ENCODE data around the gene TGFBR3. TPM values are rescaled to one million over a fixed set of nuclear protein-coding genes. Genes with fewer than 3 reads are reported as not detected.

Gene TGFBR3
- total RNA-seq, 1 donor from 2014 or later, result 4.9 TPM

DNA sequence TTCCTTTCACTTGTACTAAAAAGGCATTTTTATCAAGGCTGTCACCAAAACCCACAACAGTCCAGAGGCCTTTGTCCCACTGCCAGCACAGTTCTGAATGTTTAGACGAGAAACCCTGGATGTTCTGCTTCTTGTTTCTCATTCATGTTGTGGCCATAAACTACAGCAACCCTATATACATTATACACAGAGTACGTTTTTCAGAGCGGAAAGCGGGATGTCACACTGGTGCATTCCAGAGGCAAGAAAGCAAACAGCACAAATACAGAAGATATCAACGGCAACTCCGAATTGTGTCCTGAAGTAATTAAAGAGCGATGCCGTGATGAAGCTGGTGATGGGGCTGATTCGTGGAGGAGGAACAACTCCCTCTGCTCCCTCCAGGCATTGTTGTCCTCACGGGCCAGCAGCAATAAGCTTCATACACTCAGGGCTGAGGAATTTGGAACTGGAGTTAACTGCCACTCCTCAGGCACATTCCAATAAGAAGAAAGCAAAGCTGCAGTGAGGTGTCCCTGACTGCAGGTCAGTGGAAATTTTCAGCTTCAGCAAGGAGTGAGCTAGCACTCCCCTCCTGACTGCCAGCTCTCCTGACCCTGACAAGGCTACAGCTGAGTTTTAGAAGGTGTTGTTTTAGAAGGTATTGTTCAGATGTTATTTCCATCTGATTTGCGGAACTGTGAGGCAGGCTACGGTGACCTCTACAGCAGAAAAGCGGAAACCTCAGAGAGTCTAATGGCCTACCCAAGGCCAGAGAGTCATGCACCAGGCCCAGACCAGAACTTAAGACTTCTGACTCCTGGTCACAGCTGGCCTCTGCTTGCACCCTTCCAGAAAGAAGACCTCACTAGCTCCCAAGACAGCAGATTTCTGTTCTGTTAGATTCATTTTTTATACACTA lies 149.0 kb downstream of the TGFBR3 start:
- Mint-ChIP-seq H3K4me1 (ENCODE audit: low read depth) (peaks cover 14% of the 10 kb centered on the region), H3K36me3 (ENCODE audit: insufficient read depth) (no peaks in the 10 kb centered on the region), H3K27me3 (no peaks in the 10 kb centered on the region), H3K4me3 (ENCODE audit: low read depth) (peak overlapping the region; percentile 11), H3K9me3 (ENCODE audit: low read depth) (peaks cover 4% of the 10 kb centered on the region), H3K27ac (peak overlapping the region; percentile 94)
- peak; percentile 16 for DNase-seq (ENCODE audit: low spot score, unreplicated experiment)
- TF ChIP-seq, protein P1, sequence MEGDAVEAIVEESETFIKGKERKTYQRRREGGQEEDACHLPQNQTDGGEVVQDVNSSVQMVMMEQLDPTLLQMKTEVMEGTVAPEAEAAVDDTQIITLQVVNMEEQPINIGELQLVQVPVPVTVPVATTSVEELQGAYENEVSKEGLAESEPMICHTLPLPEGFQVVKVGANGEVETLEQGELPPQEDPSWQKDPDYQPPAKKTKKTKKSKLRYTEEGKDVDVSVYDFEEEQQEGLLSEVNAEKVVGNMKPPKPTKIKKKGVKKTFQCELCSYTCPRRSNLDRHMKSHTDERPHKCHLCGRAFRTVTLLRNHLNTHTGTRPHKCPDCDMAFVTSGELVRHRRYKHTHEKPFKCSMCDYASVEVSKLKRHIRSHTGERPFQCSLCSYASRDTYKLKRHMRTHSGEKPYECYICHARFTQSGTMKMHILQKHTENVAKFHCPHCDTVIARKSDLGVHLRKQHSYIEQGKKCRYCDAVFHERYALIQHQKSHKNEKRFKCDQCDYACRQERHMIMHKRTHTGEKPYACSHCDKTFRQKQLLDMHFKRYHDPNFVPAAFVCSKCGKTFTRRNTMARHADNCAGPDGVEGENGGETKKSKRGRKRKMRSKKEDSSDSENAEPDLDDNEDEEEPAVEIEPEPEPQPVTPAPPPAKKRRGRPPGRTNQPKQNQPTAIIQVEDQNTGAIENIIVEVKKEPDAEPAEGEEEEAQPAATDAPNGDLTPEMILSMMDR (IDR thresholded peaks at IDR 0.05; ENCODE audit: unreplicated experiment), result no peak

DNA sequence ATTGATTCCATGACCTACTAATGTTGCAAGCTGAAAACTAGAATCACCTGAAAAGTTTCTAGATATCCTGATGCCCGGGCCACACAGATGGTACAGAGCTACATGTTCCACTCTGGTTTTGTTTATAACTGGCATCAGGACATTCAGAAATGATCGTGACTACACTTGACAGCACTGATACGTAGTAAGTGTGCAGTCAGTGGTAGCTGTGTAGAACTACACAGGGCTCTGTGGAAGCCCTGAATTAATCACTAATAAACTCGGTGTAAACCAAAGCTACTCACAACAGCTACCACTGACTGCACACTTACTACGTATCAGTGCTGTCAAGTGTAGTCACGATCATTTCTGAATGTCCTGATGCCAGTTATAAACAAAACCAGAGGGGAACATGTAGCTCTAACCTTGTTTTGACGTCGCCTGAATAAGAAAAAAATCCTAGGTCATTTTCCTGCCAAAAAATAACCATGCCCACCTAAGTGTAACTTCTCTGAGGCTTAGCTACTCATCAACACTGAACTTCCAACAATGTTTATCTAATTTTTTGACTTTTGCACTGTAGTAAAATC lies 149.7 kb downstream of the TGFBR3 start:
- TF ChIP-seq, protein P1 (IDR thresholded peaks at IDR 0.05; ENCODE audit: unreplicated experiment), result no peak
- Mint-ChIP-seq H3K4me3 (ENCODE audit: low read depth) (no peak overlapping the region), H3K9me3 (ENCODE audit: low read depth) (no peaks in the 10 kb centered on the region), H3K27ac (peak overlapping the region; percentile 94), H3K4me1 (ENCODE audit: low read depth) (peaks cover 10% of the 10 kb centered on the region), H3K36me3 (ENCODE audit: insufficient read depth) (no peaks in the 10 kb centered on the region), H3K27me3 (no peaks in the 10 kb centered on the region)
- no peak for DNase-seq (ENCODE audit: low spot score, unreplicated experiment)

DNA sequence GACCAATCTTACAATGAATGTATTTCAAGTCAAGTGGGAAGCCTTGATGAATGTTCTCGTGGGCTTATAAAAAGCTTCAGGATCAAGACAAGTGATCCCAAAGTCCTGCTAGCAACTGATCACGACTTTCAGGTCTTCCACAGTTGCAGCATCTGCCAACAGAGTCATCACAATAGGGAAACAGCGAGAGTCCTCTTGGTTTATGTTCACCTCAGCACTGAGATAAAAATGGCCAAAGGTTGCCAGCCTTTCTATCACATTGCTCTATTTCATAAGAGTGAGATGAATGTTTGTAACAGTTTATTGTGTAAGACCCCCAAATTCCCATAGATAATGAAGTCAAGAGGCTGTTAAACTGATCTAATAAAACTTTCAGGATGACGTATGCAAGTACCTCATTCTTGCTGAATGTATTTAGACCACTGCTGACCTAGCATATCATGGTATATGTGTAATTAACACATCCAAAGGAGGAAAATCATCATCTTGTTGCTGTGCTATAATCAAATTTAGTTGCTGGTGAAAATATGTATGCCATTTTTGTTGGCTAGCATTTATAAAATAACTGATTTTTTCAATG lies 150.6 kb downstream of the TGFBR3 start:
- no peak for DNase-seq (ENCODE audit: low spot score, unreplicated experiment)
- no peak overlapping the region for H3K27ac Mint-ChIP-seq
- H3K36me3 Mint-ChIP-seq (ENCODE audit: insufficient read depth), result no peaks in the 10 kb centered on the region
- no peaks in the 10 kb centered on the region for H3K27me3 Mint-ChIP-seq
- TF ChIP-seq, protein P1 (IDR thresholded peaks at IDR 0.05; ENCODE audit: unreplicated experiment), result no peak
- no peak overlapping the region for H3K4me3 Mint-ChIP-seq (ENCODE audit: low read depth)
- peaks cover 10% of the 10 kb centered on the region for H3K4me1 Mint-ChIP-seq (ENCODE audit: low read depth)
- H3K9me3 Mint-ChIP-seq (ENCODE audit: low read depth), result no peaks in the 10 kb centered on the region

DNA sequence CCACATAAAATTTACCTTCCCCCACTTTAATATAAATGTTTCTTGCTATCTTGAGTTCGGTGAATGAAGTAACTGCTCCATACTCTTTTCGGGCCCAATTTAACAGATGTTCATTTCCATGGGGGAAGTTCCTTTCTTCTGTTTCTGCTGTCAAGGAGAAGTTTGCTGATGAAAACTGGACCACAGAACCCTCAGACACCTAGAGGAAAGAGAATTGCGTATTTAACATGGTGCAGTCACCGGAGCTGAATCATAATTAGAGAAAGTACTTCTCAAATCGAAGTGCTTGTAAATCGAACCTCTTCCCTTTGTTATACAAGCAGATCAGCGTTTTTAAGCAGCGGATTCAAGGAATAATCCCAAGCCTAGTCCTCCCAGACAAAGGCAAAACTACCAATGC lies 151.2 kb downstream of the TGFBR3 start:
- no peaks in the 10 kb centered on the region for H3K36me3 Mint-ChIP-seq (ENCODE audit: insufficient read depth)
- peaks cover 10% of the 10 kb centered on the region for H3K4me1 Mint-ChIP-seq (ENCODE audit: low read depth)
- H3K27ac Mint-ChIP-seq, result no peak overlapping the region
- H3K27me3 Mint-ChIP-seq, result no peaks in the 10 kb centered on the region
- no peaks in the 10 kb centered on the region for H3K9me3 Mint-ChIP-seq (ENCODE audit: low read depth)
- TF ChIP-seq, protein P1 (IDR thresholded peaks at IDR 0.05; ENCODE audit: unreplicated experiment), result no peak
- DNase-seq (ENCODE audit: low spot score, unreplicated experiment), result no peak
- H3K4me3 Mint-ChIP-seq (ENCODE audit: low read depth), result no peak overlapping the region

DNA sequence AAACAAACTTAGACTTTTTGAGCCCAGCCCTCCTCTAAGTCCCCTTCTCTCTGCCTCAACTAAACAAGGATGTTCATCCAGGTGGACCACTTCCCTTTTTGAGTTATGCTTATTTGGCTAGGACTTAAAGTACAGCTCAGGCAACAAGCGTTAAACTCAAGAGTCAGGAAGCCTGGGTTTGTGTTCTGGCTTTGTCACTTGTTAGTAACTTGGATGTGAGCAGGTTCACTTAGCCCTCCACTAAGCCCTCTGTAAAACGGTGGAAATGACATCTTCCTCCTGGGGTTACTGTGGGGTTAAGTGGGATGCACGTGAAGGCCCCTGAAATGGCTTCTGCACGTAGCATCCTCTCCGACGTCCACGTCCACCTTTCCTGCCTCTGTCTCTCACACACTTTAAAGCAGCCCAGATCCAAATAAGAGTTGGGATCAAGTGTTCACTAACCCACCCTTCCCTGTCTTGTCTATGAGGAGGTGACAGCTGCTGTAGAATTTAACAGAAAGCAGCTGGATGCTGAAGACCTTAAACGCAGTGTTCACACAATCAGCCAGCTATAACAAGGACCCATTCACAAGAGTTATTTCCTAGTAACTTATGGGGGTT lies 152.7 kb downstream of the TGFBR3 start:
- no peak overlapping the region for H3K27ac Mint-ChIP-seq

More for the DNA sequence above, 152.7 kb downstream of the TGFBR3 start:
- TF ChIP-seq, protein P1 (IDR thresholded peaks at IDR 0.05; ENCODE audit: unreplicated experiment), result no peak
- Mint-ChIP-seq H3K4me3 (ENCODE audit: low read depth) (no peak overlapping the region), H3K9me3 (ENCODE audit: low read depth) (no peaks in the 10 kb centered on the region), H3K4me1 (ENCODE audit: low read depth) (peaks cover 10% of the 10 kb centered on the region), H3K27me3 (no peaks in the 10 kb centered on the region), H3K36me3 (ENCODE audit: insufficient read depth) (no peaks in the 10 kb centered on the region)
- DNase-seq (ENCODE audit: low spot score, unreplicated experiment), result no peak

Measured in progenitor cell of endocrine pancreas (in vitro differentiated cells).